ENCODE data around the gene MYRIP. TPM values are rescaled to one million over a fixed set of nuclear protein-coding genes. Genes with fewer than 3 reads are reported as not detected.

The MYRIP gene
- total and polyA plus RNA-seq, 2 experiments from 2014 or later, result 0.36 to 0.60 TPM

DNA sequence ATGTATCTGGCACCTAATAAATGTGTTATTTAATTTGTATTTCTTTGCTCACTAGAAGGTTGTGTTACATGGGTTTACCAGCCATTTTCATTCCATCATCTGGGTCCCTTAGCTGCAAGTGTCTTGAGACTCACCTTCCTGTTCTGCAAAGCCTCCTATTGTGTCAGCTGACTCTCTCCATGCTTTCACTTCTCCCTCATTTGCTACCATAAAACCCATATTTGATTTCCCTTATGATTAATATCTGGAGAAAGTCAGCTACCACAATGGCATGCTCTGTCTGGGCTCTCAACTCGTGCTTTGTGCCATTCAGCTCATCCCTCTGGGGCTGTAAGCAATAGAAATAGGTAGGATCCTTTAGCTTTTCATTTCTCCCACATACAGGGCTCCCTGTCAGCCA is 420.6 kb downstream of the MYRIP start:
- Histone ChIP-seq H3K27ac (no peak overlapping the region), H3K27me3 (no peaks in the 10 kb centered on the region)
- TF ChIP-seq, protein P1, sequence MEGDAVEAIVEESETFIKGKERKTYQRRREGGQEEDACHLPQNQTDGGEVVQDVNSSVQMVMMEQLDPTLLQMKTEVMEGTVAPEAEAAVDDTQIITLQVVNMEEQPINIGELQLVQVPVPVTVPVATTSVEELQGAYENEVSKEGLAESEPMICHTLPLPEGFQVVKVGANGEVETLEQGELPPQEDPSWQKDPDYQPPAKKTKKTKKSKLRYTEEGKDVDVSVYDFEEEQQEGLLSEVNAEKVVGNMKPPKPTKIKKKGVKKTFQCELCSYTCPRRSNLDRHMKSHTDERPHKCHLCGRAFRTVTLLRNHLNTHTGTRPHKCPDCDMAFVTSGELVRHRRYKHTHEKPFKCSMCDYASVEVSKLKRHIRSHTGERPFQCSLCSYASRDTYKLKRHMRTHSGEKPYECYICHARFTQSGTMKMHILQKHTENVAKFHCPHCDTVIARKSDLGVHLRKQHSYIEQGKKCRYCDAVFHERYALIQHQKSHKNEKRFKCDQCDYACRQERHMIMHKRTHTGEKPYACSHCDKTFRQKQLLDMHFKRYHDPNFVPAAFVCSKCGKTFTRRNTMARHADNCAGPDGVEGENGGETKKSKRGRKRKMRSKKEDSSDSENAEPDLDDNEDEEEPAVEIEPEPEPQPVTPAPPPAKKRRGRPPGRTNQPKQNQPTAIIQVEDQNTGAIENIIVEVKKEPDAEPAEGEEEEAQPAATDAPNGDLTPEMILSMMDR (IDR thresholded peaks at IDR 0.05; ENCODE audit: low read depth, low read length), result no peak

DNA sequence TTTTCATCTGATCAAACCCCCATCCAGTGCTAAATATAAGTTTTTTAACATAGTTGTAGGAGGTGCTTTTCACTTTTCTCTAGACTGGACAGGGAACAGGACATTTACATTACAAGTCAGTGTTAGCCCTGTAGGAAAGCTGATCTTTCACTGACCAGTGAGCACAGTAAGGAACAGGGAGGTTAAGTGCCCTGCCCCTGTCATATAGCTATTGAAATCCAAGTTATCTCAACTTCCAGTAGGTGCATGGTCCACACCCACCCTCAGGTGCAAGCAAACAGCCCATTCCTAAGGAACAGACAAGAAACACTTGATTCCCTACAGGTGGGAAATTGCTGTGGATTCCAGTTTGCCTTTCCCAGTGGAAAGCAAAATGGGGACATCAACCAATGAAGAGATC is 421.0 kb downstream of the MYRIP start:
- no peak for DNase-seq (ENCODE audit: low read depth in 1 of 2, low spot score in 1 of 2)
- H3K36me3 ChIP-seq, result no peaks in the 10 kb centered on the region
- H3K9me3 ChIP-seq (ENCODE audit: low read depth), result no peaks in the 10 kb centered on the region

More for the DNA sequence above, 420.6 kb downstream of the MYRIP start:
- Histone ChIP-seq H3K4me1 (ENCODE audit: low read depth) (no peaks in the 10 kb centered on the region), H3K9me3 (ENCODE audit: low read depth) (no peaks in the 10 kb centered on the region), H3K36me3 (no peaks in the 10 kb centered on the region), H3K4me3 (no peak overlapping the region)
- DNase-seq (ENCODE audit: low read depth in 1 of 2, low spot score in 1 of 2), result no peak

DNA sequence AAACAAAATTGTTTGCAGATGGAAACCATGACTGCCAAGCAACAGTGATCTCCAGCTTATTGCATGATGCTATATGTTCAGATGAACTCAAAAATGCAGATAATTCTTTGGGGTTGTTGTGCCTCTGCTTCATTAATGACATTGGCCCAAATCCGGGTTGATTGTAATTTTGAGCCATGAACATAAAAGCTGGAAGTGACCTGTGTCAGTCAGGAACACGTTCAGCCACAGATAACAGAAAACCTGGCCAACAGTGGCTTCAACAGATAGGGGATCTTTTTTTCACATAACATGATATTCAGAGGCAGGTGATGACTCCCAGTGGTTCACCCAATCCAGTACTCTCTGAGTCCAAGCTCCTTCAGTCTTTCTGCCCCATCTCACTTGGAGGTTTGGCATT is 423.2 kb downstream of the MYRIP start:
- Histone ChIP-seq H3K4me3 (no peak overlapping the region), H3K4me1 (ENCODE audit: low read depth) (no peaks in the 10 kb centered on the region), H3K36me3 (no peaks in the 10 kb centered on the region), H3K9me3 (ENCODE audit: low read depth) (no peaks in the 10 kb centered on the region), H3K27me3 (no peaks in the 10 kb centered on the region), H3K27ac (no peak overlapping the region)
- TF ChIP-seq, protein P1 (IDR thresholded peaks at IDR 0.05; ENCODE audit: low read depth, low read length), result no peak
- DNase-seq (ENCODE audit: low read depth in 1 of 2, low spot score in 1 of 2), result no peak

More for the DNA sequence above, 421.0 kb downstream of the MYRIP start:
- TF ChIP-seq, protein P1 (IDR thresholded peaks at IDR 0.05; ENCODE audit: low read depth, low read length), result no peak
- Histone ChIP-seq H3K27ac (no peak overlapping the region), H3K4me3 (no peak overlapping the region), H3K4me1 (ENCODE audit: low read depth) (no peaks in the 10 kb centered on the region), H3K27me3 (no peaks in the 10 kb centered on the region)

DNA sequence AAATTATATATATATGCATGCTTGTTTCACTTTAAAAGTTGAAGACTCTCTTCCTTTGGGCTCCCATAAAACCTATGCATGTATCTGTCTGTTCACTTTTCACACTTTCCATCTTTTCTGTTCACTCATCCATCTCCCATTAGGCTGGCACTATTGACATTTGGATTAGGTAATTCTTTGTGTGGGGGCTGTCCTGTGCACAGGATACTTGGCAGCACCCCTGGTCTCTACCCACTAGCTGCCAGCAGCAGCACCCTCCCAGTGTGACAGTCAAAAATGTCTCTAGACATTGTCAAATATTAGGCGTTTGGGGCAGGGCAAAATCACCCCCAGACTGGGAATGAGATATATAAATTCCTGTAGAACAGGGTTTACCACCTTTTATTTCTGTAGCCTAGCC is 427.8 kb downstream of the MYRIP start:
- TF ChIP-seq, protein P1 (IDR thresholded peaks at IDR 0.05; ENCODE audit: low read depth, low read length), result no peak
- Histone ChIP-seq H3K36me3 (no peaks in the 10 kb centered on the region), H3K4me1 (ENCODE audit: low read depth) (peaks cover 7% of the 10 kb centered on the region), H3K4me3 (no peak overlapping the region), H3K27me3 (no peaks in the 10 kb centered on the region), H3K9me3 (ENCODE audit: low read depth) (no peaks in the 10 kb centered on the region), H3K27ac (no peak overlapping the region)
- DNase-seq (ENCODE audit: low read depth in 1 of 2, low spot score in 1 of 2), result no peak

DNA sequence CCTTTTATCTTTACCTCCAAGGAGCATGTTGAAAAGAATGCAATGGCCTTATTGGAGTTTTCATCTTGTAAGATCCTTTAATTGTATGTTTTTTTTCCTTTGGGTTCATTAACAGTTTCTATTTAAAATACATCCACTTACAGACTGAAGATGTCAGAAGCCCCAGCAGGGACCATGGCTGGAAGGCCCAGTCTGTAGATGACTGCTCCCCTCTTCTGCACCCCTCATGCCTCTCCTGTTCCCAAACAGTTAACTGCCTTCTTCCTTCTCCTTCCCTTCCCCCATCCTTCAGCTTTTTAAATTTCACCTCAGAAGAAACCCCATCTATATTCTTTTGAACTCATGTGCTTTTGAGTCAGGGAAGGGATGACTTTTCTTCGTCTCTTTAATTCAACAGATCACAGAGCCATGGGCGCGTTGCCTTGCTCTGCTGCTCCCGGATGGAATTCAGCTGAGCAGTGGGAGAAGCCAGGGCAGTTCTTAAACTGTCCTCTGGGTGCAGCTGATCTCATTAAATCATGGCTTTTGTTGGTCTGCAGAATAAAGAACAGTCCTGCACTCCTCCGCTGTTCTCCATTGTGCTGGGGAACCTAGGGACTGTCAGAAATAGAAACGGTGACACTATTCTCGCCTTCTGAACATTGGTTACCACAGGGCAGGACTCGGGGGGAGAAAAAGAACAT is 428.6 kb downstream of the MYRIP start:
- Histone ChIP-seq H3K27me3 (no peaks in the 10 kb centered on the region), H3K9me3 (ENCODE audit: low read depth) (no peaks in the 10 kb centered on the region), H3K36me3 (no peaks in the 10 kb centered on the region), H3K4me3 (no peak overlapping the region), H3K27ac (no peak overlapping the region), H3K4me1 (ENCODE audit: low read depth) (peaks cover 7% of the 10 kb centered on the region)
- DNase-seq (ENCODE audit: low read depth in 1 of 2, low spot score in 1 of 2), result peak; percentile 42
- TF ChIP-seq, protein P1 (IDR thresholded peaks at IDR 0.05; ENCODE audit: low read depth, low read length), result peak; percentile 37
